ENCODE measurements around the gene HAO2.

DNA sequence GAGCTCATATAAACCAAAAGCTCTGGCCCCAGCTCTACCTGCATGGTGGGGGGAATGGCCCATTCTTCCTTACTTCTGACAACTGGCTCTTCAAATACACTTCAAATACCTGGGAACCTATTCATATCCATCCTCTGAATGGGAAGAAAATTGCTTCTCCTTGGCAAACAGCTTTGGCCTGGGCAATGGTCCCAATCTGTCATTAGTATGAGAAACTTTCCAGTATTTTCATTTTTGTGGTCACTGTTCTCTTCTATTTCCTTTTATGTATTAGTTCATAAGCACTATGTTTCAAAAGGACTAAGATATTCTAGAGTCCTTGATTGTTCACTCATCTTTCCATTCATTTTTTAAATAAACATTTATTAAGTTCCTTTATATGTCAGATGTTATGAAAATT, 41.1 kb downstream of the HAO2 start:
- TF ChIP-seq EZH2 (IDR thresholded peaks at IDR 0.05; ENCODE audit: borderline replicate concordance, low read depth, low read length, poor library complexity, severe bottlenecking) (no peak), CTCF (conservative IDR thresholded peaks at IDR 0.05; ENCODE audit: low read depth, low read length) (no peak)
